CD4-positive, alpha-beta T cell treated with Interleukin-17A for 1 hour (primary cell): ENCODE data around the gene HSF5.

Experiments
- DNase-seq: peaks from one replicate; pipeline ENCODE4 v3.0.0-alpha.2; 2020

Gene HSF5

GRCh38 chr17:58487589-58488427 is at the start of gene HSF5:
TSS of gene HSF5 (minus strand) at chr17:58488408. CDS start at chr17:58488274, 134 bp downstream.
- DNase-seq: peak; percentile 81

GRCh38 chr17:58537266-58537665 is 49.1 kb upstream of the HSF5 start:
- no peak for DNase-seq

- DNase-seq: no peak
These were observed 48.3 kb upstream of the HSF5 start for GRCh38 chr17:58536542-58536941.

- DNase-seq: no peak
These were observed 47.2 kb upstream of the HSF5 start for GRCh38 chr17:58535431-58535830.

- no peak for DNase-seq
These were observed 46.8 kb upstream of the HSF5 start for GRCh38 chr17:58534901-58535421.

GRCh38 chr17:58534331-58534730 is 46.1 kb upstream of the HSF5 start:
- DNase-seq: no peak

- DNase-seq: no peak
These were observed 45.5 kb upstream of the HSF5 start for GRCh38 chr17:58533616-58534188.

- no peak for DNase-seq
These were observed 44.3 kb upstream of the HSF5 start for GRCh38 chr17:58532555-58532951.

- peak; percentile 68 for DNase-seq
These were observed 43.7 kb upstream of the HSF5 start for GRCh38 chr17:58531661-58532554.

GRCh38 chr17:58531122-58531521 is 42.9 kb upstream of the HSF5 start:
- no peak for DNase-seq

GRCh38 chr17:58530655-58531054 is 42.4 kb upstream of the HSF5 start:
- DNase-seq: no peak

GRCh38 chr17:58529275-58529674 is 41.1 kb upstream of the HSF5 start:
- no peak for DNase-seq

GRCh38 chr17:58528443-58528842 is 40.2 kb upstream of the HSF5 start:
- DNase-seq: no peak

- DNase-seq: no peak
These were observed 39.7 kb upstream of the HSF5 start for GRCh38 chr17:58527949-58528348.

GRCh38 chr17:58527306-58527705 is 39.1 kb upstream of the HSF5 start:
- no peak for DNase-seq

- DNase-seq: no peak
These were observed 37.0 kb upstream of the HSF5 start for GRCh38 chr17:58525239-58525638.

- no peak for DNase-seq
These were observed 33.5 kb upstream of the HSF5 start for GRCh38 chr17:58521680-58522079.

- peak; percentile 15 for DNase-seq
These were observed 32.7 kb upstream of the HSF5 start for GRCh38 chr17:58520843-58521430.

- peak; percentile 100 for DNase-seq
These were observed 29.9 kb upstream of the HSF5 start for GRCh38 chr17:58517928-58518609.

GRCh38 chr17:58517378-58517927 is 29.2 kb upstream of the HSF5 start:
- DNase-seq: no peak

GRCh38 chr17:58516644-58517377 is 28.6 kb upstream of the HSF5 start:
- no peak for DNase-seq
